Effector memory CD4-positive, alpha-beta T cell (primary cell): ENCODE results near the gene PRR32.
"Not testable (repeated sequence)": the region's sequence is repeated elsewhere in the genome, so short reads cannot be mapped to it uniquely, and the experiment has no call there.

Experiments used
- DNase-seq, 3 donors: peaks; one replicate each; pipeline ENCODE4 v3.0.0-alpha.2; 2020
- H3K27ac ChIP-seq: 2 replicates; pipeline ENCODE4 v1.7.0; 2013; ENCODE audit warnings: mild to moderate bottlenecking, low read length, moderate library complexity; ENCODE audit not compliant: insufficient read depth, poor library complexity, severe bottlenecking
- H3K27me3 ChIP-seq: replicated peaks from 2 replicates; pipeline ENCODE4 v1.7.0; 2013; ENCODE audit warnings: mild to moderate bottlenecking, low read length; ENCODE audit not compliant: insufficient read depth, control insufficient read depth, poor library complexity, severe bottlenecking
- H3K36me3 ChIP-seq: 2 replicates; pipeline ENCODE4 v1.7.0; 2013; ENCODE audit warnings: mild to moderate bottlenecking, low read length, moderate library complexity; ENCODE audit not compliant: control insufficient read depth, insufficient read depth
- H3K4me1 ChIP-seq: 2 replicates; pipeline ENCODE4 v1.7.0; 2013; ENCODE audit warnings: low read length, mild to moderate bottlenecking; ENCODE audit not compliant: control insufficient read depth, insufficient read depth, poor library complexity, severe bottlenecking
- H3K4me3 ChIP-seq: 2 replicates; pipeline ENCODE4 v1.7.0; 2013; ENCODE audit warnings: low read length, low read depth, mild to moderate bottlenecking; ENCODE audit not compliant: insufficient read depth, poor library complexity, severe bottlenecking
- H3K9me3 ChIP-seq: 2 replicates; pipeline ENCODE4 v1.7.0; 2013; ENCODE audit warnings: mild to moderate bottlenecking, low read length, moderate library complexity; ENCODE audit not compliant: control insufficient read depth
- total RNA-seq, 3 donors: gene quantifications; one replicate each; lab custom pipeline; 2026; lab: John Stamatoyannopoulos, UW

PRR32 gene, protein sequence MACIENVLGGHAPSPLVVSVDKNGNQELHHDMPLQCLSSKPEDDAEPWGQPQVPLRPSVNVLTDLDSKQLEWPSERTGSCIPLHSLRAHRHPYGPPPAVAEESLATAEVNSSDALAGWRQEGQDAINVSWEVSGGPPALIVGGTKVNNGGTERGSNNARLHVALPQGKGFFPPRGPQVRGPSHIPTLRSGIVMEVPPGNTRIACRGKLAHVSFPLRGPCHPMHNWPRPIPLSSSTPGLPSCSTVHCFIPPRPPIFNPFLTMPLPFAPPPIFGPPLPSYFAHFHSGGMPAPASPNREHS
- total RNA-seq, result 0 reads per million in 3 donors

DNA sequence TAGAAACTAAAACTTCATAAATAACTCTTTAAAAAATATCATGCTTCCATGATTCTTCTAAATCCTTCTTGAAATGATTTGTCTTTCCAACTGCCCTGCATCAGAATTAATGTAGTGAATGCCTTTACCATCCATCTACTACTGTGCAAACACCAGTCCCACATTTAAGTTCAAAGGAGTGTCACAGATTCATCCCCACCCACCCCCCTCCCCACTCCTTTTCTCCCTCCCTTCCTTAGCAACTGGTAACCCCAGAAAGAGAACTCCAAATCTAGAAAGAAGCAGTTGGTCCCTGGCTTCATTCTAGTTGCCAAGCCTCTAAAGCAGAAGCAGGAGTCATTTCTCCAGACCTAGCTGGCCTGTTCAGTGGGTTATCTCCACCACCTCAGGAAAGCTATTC lies at the start of gene PRR32:
Gene PRR32, plus strand, starts transcription at position 301 of the 400 bp plus-strand sequence. CDS start 115 bp downstream, outside the sequence.
- Histone ChIP-seq H3K9me3 (no peaks in the 10 kb centered on the region), H3K4me1 (no peaks in the 10 kb centered on the region), H3K27me3 (no peaks in the 10 kb centered on the region), H3K27ac (no peak within 1 kb of the TSS), H3K4me3 (no peak within 1 kb of the TSS), H3K36me3 (no peaks in the 10 kb centered on the region)
- DNase-seq, result no peak

DNA sequence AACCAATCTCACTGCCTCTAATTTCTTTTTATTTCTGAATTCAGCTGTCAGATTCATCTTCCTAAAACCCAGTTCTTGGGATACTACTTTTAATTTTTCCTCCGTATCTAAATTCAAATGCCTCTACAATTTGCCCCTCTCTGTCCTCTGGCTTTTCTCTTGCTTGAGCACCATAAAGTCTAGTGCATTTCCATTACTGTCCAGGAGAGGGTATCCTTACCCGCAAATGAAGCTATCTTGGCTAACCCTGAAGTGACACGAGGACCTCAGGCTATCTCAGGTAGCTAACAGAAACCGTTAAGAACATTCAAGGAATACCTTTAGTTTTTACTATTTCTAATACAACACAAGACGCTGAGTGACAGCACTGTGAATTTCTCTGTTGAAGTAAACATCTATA lies 49.4 kb upstream of the PRR32 start:
- DNase-seq, result no peak
- no peak overlapping the region for H3K4me3 ChIP-seq
- H3K27ac ChIP-seq, result no peak overlapping the region
- H3K4me1 ChIP-seq, result no peaks in the 10 kb centered on the region
- no peaks in the 10 kb centered on the region for H3K27me3 ChIP-seq
- H3K9me3 ChIP-seq, result no peaks in the 10 kb centered on the region
- no peaks in the 10 kb centered on the region for H3K36me3 ChIP-seq

- no peak overlapping the region for H3K27ac ChIP-seq
- no peaks in the 10 kb centered on the region for H3K36me3 ChIP-seq
- H3K9me3 ChIP-seq, result no peaks in the 10 kb centered on the region
- H3K27me3 ChIP-seq, result no peaks in the 10 kb centered on the region
- no peaks in the 10 kb centered on the region for H3K4me1 ChIP-seq
- no peak for DNase-seq
- H3K4me3 ChIP-seq, result no peak overlapping the region
These were observed 34.0 kb upstream of the PRR32 start for GRCh38 chrX:126785539-126785938.

DNA sequence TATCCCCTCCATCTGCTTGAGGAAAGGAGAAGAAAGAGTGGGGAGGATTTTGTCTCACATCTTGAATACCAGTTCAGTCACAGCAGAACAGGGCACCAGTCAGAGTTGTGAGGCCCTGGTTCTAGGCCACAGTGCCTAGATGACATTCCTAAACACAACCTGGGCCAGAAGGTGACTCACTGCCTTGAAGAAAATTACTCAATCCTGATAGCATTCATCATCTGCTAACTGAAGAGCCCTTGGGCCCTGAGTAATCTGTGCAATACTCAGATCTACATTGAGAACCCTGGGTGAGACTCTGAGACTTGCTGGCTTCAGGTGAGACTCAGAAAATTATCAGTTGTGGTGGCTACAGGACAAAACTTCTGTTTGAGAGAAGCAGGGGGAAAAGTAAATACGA lies 20.5 kb upstream of the PRR32 start:
- Histone ChIP-seq H3K9me3 (no peaks in the 10 kb centered on the region), H3K27ac (no peak overlapping the region), H3K4me3 (no peak overlapping the region), H3K4me1 (no peaks in the 10 kb centered on the region), H3K36me3 (no peaks in the 10 kb centered on the region), H3K27me3 (no peaks in the 10 kb centered on the region)
- no peak for DNase-seq

DNA sequence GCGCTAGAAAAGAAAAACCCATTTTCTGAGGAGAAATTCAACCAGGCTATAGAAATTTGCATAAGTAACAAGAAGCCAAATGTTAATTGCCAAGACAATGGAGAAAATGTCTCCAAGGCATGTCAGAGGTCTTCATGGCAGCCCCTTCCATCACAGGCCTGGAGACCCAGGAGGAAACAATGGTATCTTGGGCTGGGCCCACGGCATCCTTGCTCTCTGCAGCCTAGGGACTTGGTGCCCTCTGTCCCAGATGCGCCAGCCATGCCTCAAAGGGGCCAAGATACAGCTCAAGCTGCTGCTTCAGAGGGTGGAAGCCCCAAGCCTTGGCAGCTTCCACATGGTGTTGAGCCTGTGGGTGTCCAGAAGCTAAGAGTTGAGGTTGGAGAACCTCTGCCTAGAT lies 12.7 kb upstream of the PRR32 start:
- H3K36me3 ChIP-seq, H3K27ac ChIP-seq, H3K9me3 ChIP-seq, H3K4me3 ChIP-seq, DNase-seq, H3K4me1 ChIP-seq, H3K27me3 ChIP-seq: not testable (repeated sequence)

DNA sequence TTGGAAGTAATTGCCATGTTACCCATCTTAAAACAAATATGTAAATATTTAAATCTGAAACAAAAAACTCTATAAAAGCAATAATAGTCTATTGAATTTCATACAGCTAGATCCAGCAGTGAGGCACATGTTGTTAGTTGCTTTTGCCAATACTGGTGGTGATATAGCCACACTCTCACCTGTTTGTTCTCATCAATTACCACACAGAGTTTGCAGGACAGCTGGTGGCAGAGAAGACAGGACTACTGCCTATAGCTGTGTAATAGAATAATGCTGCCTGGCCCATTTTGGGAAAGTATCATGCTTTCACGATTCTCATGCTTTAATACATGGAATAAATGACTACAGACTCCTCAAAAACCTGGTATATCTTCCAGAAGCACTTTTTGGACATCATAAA lies 3.7 kb upstream of the PRR32 start:
- no peak for DNase-seq
- Histone ChIP-seq H3K27me3 (no peaks in the 10 kb centered on the region), H3K27ac (no peak overlapping the region), H3K4me1 (no peaks in the 10 kb centered on the region), H3K4me3 (no peak overlapping the region), H3K9me3 (no peaks in the 10 kb centered on the region), H3K36me3 (no peaks in the 10 kb centered on the region)

GRCh38 chrX:126820700-126821420 lies 1.3 kb downstream of the PRR32 start:
- no peak for DNase-seq
- no peaks in the 10 kb centered on the region for H3K27me3 ChIP-seq

DNA sequence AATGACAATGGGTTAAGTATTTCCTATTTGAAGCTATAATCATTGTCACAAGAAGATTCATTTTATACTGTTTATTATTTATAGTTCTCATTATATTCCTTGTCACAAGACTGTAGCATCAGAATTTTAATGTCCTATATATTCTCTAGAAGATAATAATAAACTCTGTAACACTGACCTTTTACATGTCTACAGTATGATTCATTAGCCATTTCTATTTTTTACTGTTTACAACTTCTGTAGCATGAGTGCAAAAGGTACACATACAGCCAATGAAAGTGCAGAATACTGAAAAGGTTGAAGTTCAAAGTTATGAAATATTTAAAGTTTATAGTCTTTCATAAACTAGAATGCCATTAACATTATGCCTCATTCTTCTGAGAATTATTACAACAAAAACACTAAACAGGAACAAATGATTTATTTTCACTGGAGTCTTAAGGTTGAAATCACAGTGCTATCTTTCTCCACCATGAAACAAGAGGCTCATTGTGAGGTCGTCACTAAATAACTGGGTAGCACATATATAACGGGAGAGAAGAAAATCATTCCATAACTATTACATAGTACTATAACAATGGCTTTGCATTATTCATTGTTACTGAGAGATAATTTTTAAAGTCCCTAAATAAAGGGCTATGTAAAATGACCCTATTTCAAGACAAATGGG lies 4.9 kb downstream of the PRR32 start:
- Histone ChIP-seq H3K27me3 (no peaks in the 10 kb centered on the region), H3K27ac (no peak overlapping the region), H3K4me3 (no peak overlapping the region), H3K36me3 (no peaks in the 10 kb centered on the region), H3K9me3 (no peaks in the 10 kb centered on the region), H3K4me1 (no peaks in the 10 kb centered on the region)
- no peak for DNase-seq

More at GRCh38 chrX:126820700-126821420, 1.3 kb downstream of the PRR32 start:
- Histone ChIP-seq H3K4me1 (no peaks in the 10 kb centered on the region), H3K9me3 (no peaks in the 10 kb centered on the region), H3K36me3 (no peaks in the 10 kb centered on the region), H3K4me3 (no peak overlapping the region), H3K27ac (no peak overlapping the region)

DNA sequence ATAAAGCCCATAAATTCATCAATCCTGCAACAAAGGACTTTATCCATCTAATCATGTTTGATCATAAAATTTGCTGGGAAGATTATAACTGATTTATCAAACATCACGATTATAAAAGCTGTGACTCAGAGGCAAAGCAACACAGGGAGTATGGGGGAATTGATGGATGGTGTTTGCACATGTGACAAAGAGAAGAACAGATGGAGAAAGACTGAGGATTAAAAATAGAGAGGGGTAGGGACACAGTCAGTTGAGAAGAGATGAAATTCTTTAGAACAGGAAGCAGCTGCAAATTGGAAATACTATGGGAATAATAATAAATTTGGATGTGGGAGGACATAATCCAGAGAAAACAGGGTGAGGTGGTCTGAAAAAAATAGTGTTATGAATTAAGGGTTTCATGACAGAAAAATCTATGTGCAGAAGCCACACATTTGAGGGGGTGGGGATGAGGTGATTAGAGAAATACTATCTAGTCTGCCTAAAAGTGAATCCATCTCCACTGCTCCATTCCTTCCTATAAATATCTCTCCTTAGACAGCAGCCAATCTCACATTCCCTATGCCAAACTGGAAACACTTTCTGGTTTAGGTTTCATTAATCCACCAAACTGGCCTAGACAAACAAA lies 6.2 kb downstream of the PRR32 start:
- Histone ChIP-seq H3K27me3 (no peaks in the 10 kb centered on the region), H3K4me1 (no peaks in the 10 kb centered on the region), H3K36me3 (no peaks in the 10 kb centered on the region), H3K9me3 (no peaks in the 10 kb centered on the region), H3K4me3 (no peak overlapping the region), H3K27ac (no peak overlapping the region)
- no peak for DNase-seq
